HepG2 (cell line): ENCODE measurements around the gene SDC1. TPM values are rescaled to one million over a fixed set of nuclear protein-coding genes. Genes with fewer than 3 reads are reported as not detected.

Experiments used
- FOXA1 ChIP-seq, 2 experiments: fragments of 450-650 bp in 1 of 2; sonication (generic) in 1 of 2; formaldehyde crosslinking in 1 of 2; IDR thresholded peaks; 2 replicates each; pipeline versions ENCODE4 v1.4.0 to v1.6.1; 2016 to 2020; ENCODE audit warnings: missing genetic modification reagents in 1 of 2
- NFKBIZ ChIP-seq: IDR thresholded peaks from 2 replicates; pipeline ENCODE4 v1.6.1; 2018; ENCODE audit warnings: missing genetic modification reagents, missing compliant biosample characterization
- TCF7 ChIP-seq: sonication (generic); IDR thresholded peaks from 2 replicates; pipeline ENCODE4 v1.6.1; 2016; ENCODE audit warnings: antibody characterized with exemption, low read depth
- ZBTB42 ChIP-seq: sonication (generic); formaldehyde crosslinking; IDR thresholded peaks from 2 replicates; pipeline ENCODE4 v1.5.0; 2020; ENCODE audit warnings: mild to moderate bottlenecking, missing genetic modification reagents
- ZNF280B ChIP-seq: sonication (generic); formaldehyde crosslinking; IDR thresholded peaks from 2 replicates; pipeline ENCODE4 v1.5.0; 2020; ENCODE audit warnings: missing genetic modification reagents, mild to moderate bottlenecking, borderline replicate concordance
- ZNF451 ChIP-seq: sonication (generic); formaldehyde crosslinking; IDR thresholded peaks from 2 replicates; pipeline ENCODE4 v1.5.0; 2020; ENCODE audit warnings: mild to moderate bottlenecking, missing genetic modification reagents
- polyA plus RNA-seq, 8 experiments: library from polyadenylated mRNA; depleted of rRNA in 3 of 8; stranded (reverse) in 7 of 8; unstranded in 1 of 8; fragments of >200 nt; fragmentation: Illumina TruSeq in 4 of 8; extraction: Trizol in 4 of 8; gene quantifications; 2 replicates each; pipeline versions ENCODE4 v1.2.1 to v1.2.3, GENCODE V29; 2011 to 2016; ENCODE audit warnings: low read depth in 4 of 8, missing spikeins in 1 of 8, mixed read lengths in 1 of 8; ENCODE audit not compliant: insufficient read depth in 1 of 8
- total RNA-seq, 5 experiments: library from RNA; depleted of rRNA; stranded (reverse); fragments of >200 nt; fragmentation: Illumina TruSeq; extraction: Trizol; gene quantifications; 2 replicates each; pipeline ENCODE4 v1.2.3, GENCODE V29; 2016; ENCODE audit warnings: low read depth in 1 of 5
- TF ChIP-seq, protein P1 (sequence below): sonication (generic); formaldehyde crosslinking; IDR thresholded peaks from 2 replicates; pipeline ENCODE4 v1.4.0; 2020; ENCODE audit warnings: missing genetic modification reagents, borderline replicate concordance
- TF ChIP-seq, protein P2 (sequence below): sonication (generic); formaldehyde crosslinking; IDR thresholded peaks from 2 replicates; pipeline ENCODE4 v1.4.0; 2020; ENCODE audit warnings: missing genetic modification reagents
- TF ChIP-seq, protein P3 (sequence below): sonication (generic); formaldehyde crosslinking; IDR thresholded peaks from 2 replicates; pipeline ENCODE4 v1.4.0; 2020; ENCODE audit warnings: low read depth, missing genetic modification reagents
- TF ChIP-seq, protein P4 (sequence below): IDR thresholded peaks from 2 replicates; pipeline ENCODE4 v1.6.1; 2012; ENCODE audit warnings: inconsistent platforms
- TF ChIP-seq, protein P5 (sequence below): sonication (generic); formaldehyde crosslinking; IDR thresholded peaks from 2 replicates; pipeline ENCODE4 v1.5.0; 2020; ENCODE audit warnings: missing genetic modification reagents

The SDC1 gene
- total and polyA plus RNA-seq, 2 of the 13 experiments (the other 11 are each of a cell fraction or from before 2014, with no cell fraction given), result 108 to 119 TPM

- TF ChIP-seq, protein P1, sequence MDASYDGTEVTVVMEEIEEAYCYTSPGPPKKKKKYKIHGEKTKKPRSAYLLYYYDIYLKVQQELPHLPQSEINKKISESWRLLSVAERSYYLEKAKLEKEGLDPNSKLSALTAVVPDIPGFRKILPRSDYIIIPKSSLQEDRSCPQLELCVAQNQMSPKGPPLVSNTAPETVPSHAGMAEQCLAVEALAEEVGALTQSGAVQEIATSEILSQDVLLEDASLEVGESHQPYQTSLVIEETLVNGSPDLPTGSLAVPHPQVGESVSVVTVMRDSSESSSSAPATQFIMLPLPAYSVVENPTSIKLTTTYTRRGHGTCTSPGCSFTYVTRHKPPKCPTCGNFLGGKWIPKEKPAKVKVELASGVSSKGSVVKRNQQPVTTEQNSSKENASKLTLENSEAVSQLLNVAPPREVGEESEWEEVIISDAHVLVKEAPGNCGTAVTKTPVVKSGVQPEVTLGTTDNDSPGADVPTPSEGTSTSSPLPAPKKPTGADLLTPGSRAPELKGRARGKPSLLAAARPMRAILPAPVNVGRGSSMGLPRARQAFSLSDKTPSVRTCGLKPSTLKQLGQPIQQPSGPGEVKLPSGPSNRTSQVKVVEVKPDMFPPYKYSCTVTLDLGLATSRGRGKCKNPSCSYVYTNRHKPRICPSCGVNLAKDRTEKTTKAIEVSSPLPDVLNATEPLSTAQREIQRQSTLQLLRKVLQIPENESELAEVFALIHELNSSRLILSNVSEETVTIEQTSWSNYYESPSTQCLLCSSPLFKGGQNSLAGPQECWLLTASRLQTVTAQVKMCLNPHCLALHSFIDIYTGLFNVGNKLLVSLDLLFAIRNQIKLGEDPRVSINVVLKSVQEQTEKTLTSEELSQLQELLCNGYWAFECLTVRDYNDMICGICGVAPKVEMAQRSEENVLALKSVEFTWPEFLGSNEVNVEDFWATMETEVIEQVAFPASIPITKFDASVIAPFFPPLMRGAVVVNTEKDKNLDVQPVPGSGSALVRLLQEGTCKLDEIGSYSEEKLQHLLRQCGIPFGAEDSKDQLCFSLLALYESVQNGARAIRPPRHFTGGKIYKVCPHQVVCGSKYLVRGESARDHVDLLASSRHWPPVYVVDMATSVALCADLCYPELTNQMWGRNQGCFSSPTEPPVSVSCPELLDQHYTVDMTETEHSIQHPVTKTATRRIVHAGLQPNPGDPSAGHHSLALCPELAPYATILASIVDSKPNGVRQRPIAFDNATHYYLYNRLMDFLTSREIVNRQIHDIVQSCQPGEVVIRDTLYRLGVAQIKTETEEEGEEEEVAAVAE (CRISPR knock-in tag), result peak; percentile 85; the same call in 1 of the 2 replicates
- peak; percentile 64 for TF ChIP-seq TCF7
- TF ChIP-seq FOXA1 (IDR thresholded peaks at IDR 0.05), result no peak
- peak; percentile 43 for TF ChIP-seq FOXA1 (CRISPR knock-in tag; IDR thresholded peaks at IDR 0.05)
- TF ChIP-seq ZNF451 (CRISPR knock-in tag), result peak; percentile 71; the same call in 1 of the 2 replicates
- peak; percentile 83; the same call in 1 of the 2 replicates for TF ChIP-seq ZBTB42 (CRISPR knock-in tag)
- TF ChIP-seq, protein P2, sequence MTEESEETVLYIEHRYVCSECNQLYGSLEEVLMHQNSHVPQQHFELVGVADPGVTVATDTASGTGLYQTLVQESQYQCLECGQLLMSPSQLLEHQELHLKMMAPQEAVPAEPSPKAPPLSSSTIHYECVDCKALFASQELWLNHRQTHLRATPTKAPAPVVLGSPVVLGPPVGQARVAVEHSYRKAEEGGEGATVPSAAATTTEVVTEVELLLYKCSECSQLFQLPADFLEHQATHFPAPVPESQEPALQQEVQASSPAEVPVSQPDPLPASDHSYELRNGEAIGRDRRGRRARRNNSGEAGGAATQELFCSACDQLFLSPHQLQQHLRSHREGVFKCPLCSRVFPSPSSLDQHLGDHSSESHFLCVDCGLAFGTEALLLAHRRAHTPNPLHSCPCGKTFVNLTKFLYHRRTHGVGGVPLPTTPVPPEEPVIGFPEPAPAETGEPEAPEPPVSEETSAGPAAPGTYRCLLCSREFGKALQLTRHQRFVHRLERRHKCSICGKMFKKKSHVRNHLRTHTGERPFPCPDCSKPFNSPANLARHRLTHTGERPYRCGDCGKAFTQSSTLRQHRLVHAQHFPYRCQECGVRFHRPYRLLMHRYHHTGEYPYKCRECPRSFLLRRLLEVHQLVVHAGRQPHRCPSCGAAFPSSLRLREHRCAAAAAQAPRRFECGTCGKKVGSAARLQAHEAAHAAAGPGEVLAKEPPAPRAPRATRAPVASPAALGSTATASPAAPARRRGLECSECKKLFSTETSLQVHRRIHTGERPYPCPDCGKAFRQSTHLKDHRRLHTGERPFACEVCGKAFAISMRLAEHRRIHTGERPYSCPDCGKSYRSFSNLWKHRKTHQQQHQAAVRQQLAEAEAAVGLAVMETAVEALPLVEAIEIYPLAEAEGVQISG (CRISPR knock-in tag), result peak; percentile 71
- TF ChIP-seq, protein P3, sequence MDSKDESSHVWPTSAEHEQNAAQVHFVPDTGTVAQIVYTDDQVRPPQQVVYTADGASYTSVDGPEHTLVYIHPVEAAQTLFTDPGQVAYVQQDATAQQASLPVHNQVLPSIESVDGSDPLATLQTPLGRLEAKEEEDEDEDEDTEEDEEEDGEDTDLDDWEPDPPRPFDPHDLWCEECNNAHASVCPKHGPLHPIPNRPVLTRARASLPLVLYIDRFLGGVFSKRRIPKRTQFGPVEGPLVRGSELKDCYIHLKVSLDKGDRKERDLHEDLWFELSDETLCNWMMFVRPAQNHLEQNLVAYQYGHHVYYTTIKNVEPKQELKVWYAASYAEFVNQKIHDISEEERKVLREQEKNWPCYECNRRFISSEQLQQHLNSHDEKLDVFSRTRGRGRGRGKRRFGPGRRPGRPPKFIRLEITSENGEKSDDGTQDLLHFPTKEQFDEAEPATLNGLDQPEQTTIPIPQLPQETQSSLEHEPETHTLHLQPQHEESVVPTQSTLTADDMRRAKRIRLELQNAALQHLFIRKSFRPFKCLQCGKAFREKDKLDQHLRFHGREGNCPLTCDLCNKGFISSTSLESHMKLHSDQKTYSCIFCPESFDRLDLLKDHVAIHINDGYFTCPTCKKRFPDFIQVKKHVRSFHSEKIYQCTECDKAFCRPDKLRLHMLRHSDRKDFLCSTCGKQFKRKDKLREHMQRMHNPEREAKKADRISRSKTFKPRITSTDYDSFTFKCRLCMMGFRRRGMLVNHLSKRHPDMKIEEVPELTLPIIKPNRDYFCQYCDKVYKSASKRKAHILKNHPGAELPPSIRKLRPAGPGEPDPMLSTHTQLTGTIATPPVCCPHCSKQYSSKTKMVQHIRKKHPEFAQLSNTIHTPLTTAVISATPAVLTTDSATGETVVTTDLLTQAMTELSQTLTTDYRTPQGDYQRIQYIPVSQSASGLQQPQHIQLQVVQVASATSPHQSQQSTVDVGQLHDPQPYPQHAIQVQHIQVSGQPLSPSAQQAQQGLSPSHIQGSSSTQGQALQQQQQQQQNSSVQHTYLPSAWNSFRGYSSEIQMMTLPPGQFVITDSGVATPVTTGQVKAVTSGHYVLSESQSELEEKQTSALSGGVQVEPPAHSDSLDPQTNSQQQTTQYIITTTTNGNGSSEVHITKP, result peak; percentile 86
- TF ChIP-seq NFKBIZ (CRISPR knock-in tag), result no peak
- TF ChIP-seq, protein P4, sequence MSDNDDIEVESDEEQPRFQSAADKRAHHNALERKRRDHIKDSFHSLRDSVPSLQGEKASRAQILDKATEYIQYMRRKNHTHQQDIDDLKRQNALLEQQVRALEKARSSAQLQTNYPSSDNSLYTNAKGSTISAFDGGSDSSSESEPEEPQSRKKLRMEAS, result peak; percentile 73; the same call in 1 of the 2 replicates
- TF ChIP-seq, protein P5, sequence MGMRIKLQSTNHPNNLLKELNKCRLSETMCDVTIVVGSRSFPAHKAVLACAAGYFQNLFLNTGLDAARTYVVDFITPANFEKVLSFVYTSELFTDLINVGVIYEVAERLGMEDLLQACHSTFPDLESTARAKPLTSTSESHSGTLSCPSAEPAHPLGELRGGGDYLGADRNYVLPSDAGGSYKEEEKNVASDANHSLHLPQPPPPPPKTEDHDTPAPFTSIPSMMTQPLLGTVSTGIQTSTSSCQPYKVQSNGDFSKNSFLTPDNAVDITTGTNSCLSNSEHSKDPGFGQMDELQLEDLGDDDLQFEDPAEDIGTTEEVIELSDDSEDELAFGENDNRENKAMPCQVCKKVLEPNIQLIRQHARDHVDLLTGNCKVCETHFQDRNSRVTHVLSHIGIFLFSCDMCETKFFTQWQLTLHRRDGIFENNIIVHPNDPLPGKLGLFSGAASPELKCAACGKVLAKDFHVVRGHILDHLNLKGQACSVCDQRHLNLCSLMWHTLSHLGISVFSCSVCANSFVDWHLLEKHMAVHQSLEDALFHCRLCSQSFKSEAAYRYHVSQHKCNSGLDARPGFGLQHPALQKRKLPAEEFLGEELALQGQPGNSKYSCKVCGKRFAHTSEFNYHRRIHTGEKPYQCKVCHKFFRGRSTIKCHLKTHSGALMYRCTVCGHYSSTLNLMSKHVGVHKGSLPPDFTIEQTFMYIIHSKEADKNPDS (CRISPR knock-in tag), result peak; percentile 98
- TF ChIP-seq ZNF280B (CRISPR knock-in tag), result peak; percentile 31; the same call in 1 of the 2 replicates
Measured at GRCh38 chr2:20213651-20214565, 11.0 kb downstream of the SDC1 start (continued).
